H1 (cell line): Measurements from ENCODE around the gene GRIP2. TPM values are rescaled to one million over a fixed set of nuclear protein-coding genes. Genes with fewer than 3 reads are reported as not detected.

ENCODE experiments used
- CEBPB ChIP-seq: IDR thresholded peaks from 2 replicates; pipeline ENCODE4 v1.6.1; 2012; ENCODE audit warnings: low read depth, low read length
- SIX5 ChIP-seq: IDR thresholded peaks from 2 replicates; pipeline ENCODE4 v1.6.1; 2011; ENCODE audit warnings: mild to moderate bottlenecking, low read depth, low read length
- polyA plus RNA-seq, 7 experiments: library from polyadenylated mRNA; depleted of rRNA in 3 of 7; stranded (reverse) in 5 of 7; unstranded in 2 of 7; fragments of >200 nt in 5 of 7; fragments of 200-250 nt in 2 of 7; gene quantifications; 1 replicate in 5 of 7; 2 replicates in 1 of 7; 4 replicates in 1 of 7; pipeline versions ENCODE4 v1.2.1 to v1.2.3, GENCODE V29; 2011 to 2013; ENCODE audit warnings: missing spikeins in 2 of 7, mixed read lengths in 2 of 7
- small RNA-seq: library from polyadenylated mRNA; stranded (forward); fragments of <200 nt; extraction: miRNeasy Mini kit (QIAGEN cat#:217004); gene quantifications from one replicate; pipeline ENCODE3, GENCODE V24; 2013; ENCODE audit not compliant: insufficient read depth
- total RNA-seq: library from RNA; stranded (reverse); fragmentation: NEBNext Ultra II Directional; extraction: Animal tissue kit (Norgen Biotek cat#: 25700); gene quantifications from 2 replicates; pipeline ENCODE4 v1.2.1, GENCODE V29; 2021

The GRIP2 gene
- total and polyA plus RNA-seq, 2 of the 8 experiments (the other 6 are each of a cell fraction or from before 2014, with no cell fraction given), result 2.5 to 6.4 TPM

DNA sequence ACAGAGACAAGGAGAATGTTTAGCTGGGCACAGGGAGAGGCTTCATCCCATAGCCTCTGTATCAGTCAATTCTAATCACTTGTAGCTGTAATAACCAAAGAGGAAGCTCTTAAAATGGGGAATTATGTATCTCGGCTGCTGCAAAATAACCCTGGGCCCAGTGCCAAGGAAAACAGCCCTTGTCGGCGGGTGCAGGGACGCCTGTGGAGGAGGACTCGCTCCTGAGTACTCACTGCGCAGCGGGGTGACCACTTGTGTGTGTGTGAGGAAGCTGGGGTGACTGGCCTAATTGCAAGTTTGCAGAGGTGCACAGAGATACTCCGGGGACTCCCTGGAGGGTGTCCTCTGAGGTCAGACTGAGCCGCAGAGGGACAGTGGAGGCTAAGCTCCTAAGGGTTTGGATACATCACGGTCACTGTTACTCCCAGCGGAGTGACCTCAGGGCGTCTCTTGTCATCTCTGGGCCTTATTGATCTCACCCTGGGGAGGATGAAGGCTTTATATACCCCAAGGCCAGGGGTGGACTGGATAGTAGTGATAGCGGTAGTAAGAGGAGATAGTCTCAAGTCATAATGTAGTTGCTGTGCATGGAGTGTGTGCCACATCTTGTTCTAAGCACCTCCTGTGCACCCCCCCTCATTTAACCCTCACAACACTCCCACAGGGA, 100.5 kb downstream of the GRIP2 start (continued):
- no peak for TF ChIP-seq CEBPB
- no peak for TF ChIP-seq SIX5

Small RNA genes lying within 50 kb of the gene (small RNA-seq; reads per million reads assigned to genes)
- not detected for gene RNU6-905P

Other genes starting within 250 kb of the GRIP2 start
- 140 and 144 TPM in 2 replicates for gene SLC6A6, start 137.7 kb downstream of the GRIP2 start, total RNA-seq
- 66.2 and 77.8 TPM in 2 replicates for gene SLC6A6, start 137.7 kb downstream of the GRIP2 start, polyA plus RNA-seq (2011; rRNA removed)
- gene CCDC174, start 111.4 kb upstream of the GRIP2 start, total RNA-seq, result 11.9 and 14.1 TPM in 2 replicates
- 3.5 and 5.5 TPM in 2 replicates for gene CCDC174, start 111.4 kb upstream of the GRIP2 start, polyA plus RNA-seq (2011; rRNA removed)
- not detected in 2 replicates for gene C3orf20, start 134.8 kb upstream of the GRIP2 start, total RNA-seq
- gene C3orf20, start 134.8 kb upstream of the GRIP2 start, polyA plus RNA-seq (2011; rRNA removed), result not detected in 2 replicates